Gastroesophageal sphincter (tissue), 4 donors: ENCODE data around the gene LMCD1. TPM values are rescaled to one million over a fixed set of nuclear protein-coding genes. Genes with fewer than 3 reads are reported as not detected.
A peak's percentile ranks its signal among the peaks of the same experiment; 100 is the strongest.

Source experiments
- ATAC-seq: fragments of 150-250 bp; one replicate; pipeline ENCODE4 v1.9.1; 2016; ENCODE audit warnings: mild to moderate bottlenecking, moderate library complexity
- H3K27ac ChIP-seq, 4 donors: fragments of 200-600 bp; sonication (generic) in 3 of 4; 1 replicate in 3 of 4; 2 replicates in 1 of 4; pipeline ENCODE4 v1.5.1; 2016 to 2019
- H3K27me3 ChIP-seq: fragments of 200-600 bp; sonication (generic); one replicate; pipeline ENCODE4 v1.5.1; 2019
- H3K36me3 ChIP-seq, 2 donors: fragments of 200-600 bp; sonication (generic); one replicate each; pipeline ENCODE4 v1.5.1; 2019; ENCODE audit warnings: control low read depth in 1 of 2
- H3K4me1 ChIP-seq, 3 donors: fragments of 200-600 bp; sonication (generic); 1 replicate in 2 of 3; 2 replicates in 1 of 3; pipeline ENCODE4 v1.5.1; 2016 to 2019; ENCODE audit warnings: control low read depth in 2 of 3
- H3K4me3 ChIP-seq, 2 donors: fragments of 200-600 bp; sonication (generic); one replicate each; pipeline ENCODE4 v1.5.1; 2019; ENCODE audit warnings: mild to moderate bottlenecking in 1 of 2, moderate library complexity in 1 of 2
- H3K9me3 ChIP-seq, 3 donors: fragments of 200-600 bp; sonication (generic); one replicate each; pipeline ENCODE4 v1.5.1; 2017 to 2019; ENCODE audit warnings: control low read depth in 2 of 3
- CTCF ChIP-seq, 4 experiments: fragments of 200-600 bp in 2 of 4; fragments of 450-650 bp in 2 of 4; sonication (generic) in 1 of 4; IDR thresholded peaks; one replicate each; pipeline ENCODE4 v1.5.1; 2017 to 2019; ENCODE audit warnings: antibody characterized with exemption in 4 of 4, mild to moderate bottlenecking in 2 of 4, moderate library complexity in 2 of 4
- EP300 ChIP-seq: sonication (generic); formaldehyde crosslinking; IDR thresholded peaks from one replicate; pipeline ENCODE4 v1.6.1; 2017; ENCODE audit warnings: antibody characterized with exemption, mild to moderate bottlenecking
- POLR2A ChIP-seq, 2 donors: fragments of 450-650 bp; IDR thresholded peaks; one replicate each; pipeline ENCODE4 v1.6.1; 2017; ENCODE audit warnings: antibody characterized with exemption in 2 of 2, mild to moderate bottlenecking in 2 of 2, moderate library complexity in 1 of 2
- POLR2AphosphoS5 ChIP-seq: sonication (generic); formaldehyde crosslinking; IDR thresholded peaks from one replicate; pipeline ENCODE4 v1.6.1; 2017; ENCODE audit warnings: antibody characterized with exemption
- WGBS, 2 donors: methylation state at CpG; one replicate each; pipeline ENCODE4 v1.1.5; 2018; ENCODE audit warnings: low coverage in 1 of 2; 5-methylcytosine and 5-hydroxymethylcytosine counted together
- total RNA-seq, 4 donors: library from RNA; depleted of rRNA; stranded (reverse); fragments of >200 nt; gene quantifications; one replicate each; pipeline ENCODE4 v1.1.0, GENCODE V29; 2016

The LMCD1 gene
- total RNA-seq, 4 donors from 2014 or later, result 17.6 to 318 (median 136) TPM

- Histone ChIP-seq H3K4me1 (peaks cover 2 to 40% (median 14%) of the 10 kb centered on the region in 3 donors), H3K9me3 (no peaks in the 10 kb centered on the region), H3K27ac (peak overlapping the region in 1 of 4 donors; percentile 41), H3K4me3 (no peak overlapping the region), H3K36me3 (no peaks in the 10 kb centered on the region), H3K27me3 (no peaks in the 10 kb centered on the region)
- 88 to 100% methylated on average over 1 of the region's 3 CpGs for WGBS, 2 donors
- ATAC-seq, result no peak
- TF ChIP-seq CTCF (IDR thresholded peaks at IDR 0.05) (no peak), EP300 (no peak), POLR2A (IDR thresholded peaks at IDR 0.05) (no peak), POLR2AphosphoS5 (no peak)
These were observed 15.2 kb upstream of the LMCD1 start for GRCh38 chr3:8486434-8486833.

GRCh38 chr3:8486936-8487335 is 14.7 kb upstream of the LMCD1 start:
- Histone ChIP-seq H3K27me3 (no peaks in the 10 kb centered on the region), H3K4me1 (peaks cover 2 to 45% (median 17%) of the 10 kb centered on the region in 3 donors), H3K36me3 (no peaks in the 10 kb centered on the region), H3K9me3 (no peaks in the 10 kb centered on the region), H3K27ac (peak overlapping the region in 2 of 4 donors; percentile 51 to 67), H3K4me3 (no peak overlapping the region)
- 42 to 51% methylated on average over 5 of the region's 5 CpGs for WGBS, 2 donors
- TF ChIP-seq CTCF (IDR thresholded peaks at IDR 0.05) (no peak), POLR2AphosphoS5 (peak; percentile 12)
- no peak for ATAC-seq

GRCh38 chr3:8488411-8488810 is 13.2 kb upstream of the LMCD1 start:
- ATAC-seq, result peak; percentile 66
- Histone ChIP-seq H3K9me3 (no peaks in the 10 kb centered on the region), H3K4me1 (peaks cover 0 to 35% (median 10%) of the 10 kb centered on the region in 3 donors), H3K27me3 (no peaks in the 10 kb centered on the region), H3K36me3 (no peaks in the 10 kb centered on the region), H3K27ac (peak overlapping the region in 3 of 4 donors; percentile 51 to 67 (median 62)), H3K4me3 (no peak overlapping the region)
- 17 to 61% methylated on average over 2 to 3 of the region's 3 CpGs for WGBS, 2 donors
- peak in 1 of 4 experiments; percentile 44 for TF ChIP-seq CTCF (IDR thresholded peaks at IDR 0.05)
- peak; percentile 68 for TF ChIP-seq POLR2AphosphoS5
- no peak for TF ChIP-seq POLR2A (IDR thresholded peaks at IDR 0.05)
- TF ChIP-seq EP300, result no peak

- peak; percentile 48 for ATAC-seq
- H3K27ac ChIP-seq, result peak overlapping the region in 3 of 4 donors; percentile 57 to 79 (median 76)
- H3K4me1 ChIP-seq, result peaks cover 0 to 30% (median 7%) of the 10 kb centered on the region in 3 donors
- WGBS, 2 donors, result 41 to 75% methylated on average over 5 of the region's 5 CpGs
- peak; percentile 77 for TF ChIP-seq POLR2AphosphoS5
- TF ChIP-seq CTCF (IDR thresholded peaks at IDR 0.05), result no peak
- no peaks in the 10 kb centered on the region for H3K36me3 ChIP-seq
- H3K27me3 ChIP-seq, result no peaks in the 10 kb centered on the region
- H3K9me3 ChIP-seq, result no peaks in the 10 kb centered on the region
- no peak overlapping the region for H3K4me3 ChIP-seq
These were observed 12.7 kb upstream of the LMCD1 start for GRCh38 chr3:8488877-8489276.

- no peak for TF ChIP-seq POLR2A (IDR thresholded peaks at IDR 0.05)
- no peak for TF ChIP-seq CTCF (IDR thresholded peaks at IDR 0.05)
- no peak for TF ChIP-seq EP300
- no peak for TF ChIP-seq POLR2AphosphoS5
- H3K9me3 ChIP-seq, result no peaks in the 10 kb centered on the region
- ATAC-seq, result no peak
- H3K4me3 ChIP-seq, result no peak overlapping the region
- 67 to 75% methylated on average over 1 to 2 of the region's 2 CpGs for WGBS, 2 donors
- H3K27ac ChIP-seq, result peak overlapping the region in 3 of 4 donors; percentile 57 to 79 (median 76)
- H3K27me3 ChIP-seq, result no peaks in the 10 kb centered on the region
- peaks cover 0 to 29% (median 7%) of the 10 kb centered on the region in 3 donors for H3K4me1 ChIP-seq
- H3K36me3 ChIP-seq, result no peaks in the 10 kb centered on the region
These were observed 12.3 kb upstream of the LMCD1 start for GRCh38 chr3:8489278-8489792.
